Panc1 (cell line): ENCODE data around the gene CTSL.

Experiments used
- POLR2AphosphoS5 ChIP-seq: IDR thresholded peaks from 2 replicates; pipeline ENCODE4 v1.6.1; 2012; ENCODE audit warnings: mild to moderate bottlenecking, low read depth, low read length, moderate library complexity
- SIN3A ChIP-seq: IDR thresholded peaks from 2 replicates; pipeline ENCODE4 v1.6.1; 2012; ENCODE audit warnings: low read depth, mild to moderate bottlenecking, low read length, moderate library complexity, borderline replicate concordance; ENCODE audit not compliant: insufficient read depth
- TCF7L2 ChIP-seq: IDR thresholded peaks from 2 replicates; pipeline ENCODE4 v1.6.1; 2011; ENCODE audit warnings: mild to moderate bottlenecking, low read depth, low read length, inconsistent platforms
- TF ChIP-seq, protein P1 (sequence below): fragments of 450-650 bp; IDR thresholded peaks from 2 replicates; pipeline ENCODE4 v1.5.1; 2017; ENCODE audit warnings: mild to moderate bottlenecking
- TF ChIP-seq, protein P2 (sequence below), 2 experiments: IDR thresholded peaks; 2 replicates each; pipeline ENCODE4 v1.6.1; 2011 to 2012; ENCODE audit warnings: low read depth in 2 of 2, control low read depth in 1 of 2, low read length in 1 of 2, mild to moderate bottlenecking in 1 of 2, moderate library complexity in 1 of 2; ENCODE audit not compliant: insufficient read depth in 1 of 2

DNA sequence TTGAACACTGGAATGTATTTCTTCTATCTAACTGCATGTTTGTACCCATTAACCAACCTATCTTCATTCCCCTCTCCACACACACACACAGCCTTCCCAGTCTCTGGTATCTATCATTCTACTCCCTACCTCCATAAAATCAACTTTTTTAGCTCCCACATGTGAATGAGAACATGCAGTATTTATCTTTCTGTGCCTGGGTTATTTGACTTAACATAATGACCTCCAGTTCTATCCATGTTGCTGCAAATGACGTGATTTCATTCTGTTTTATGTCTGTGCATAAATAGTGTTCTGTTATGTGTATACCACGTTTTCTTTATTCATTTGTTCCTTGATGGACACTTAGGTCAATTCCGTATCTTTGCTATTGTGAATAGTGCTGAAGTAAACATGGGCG lies 38.7 kb upstream of the CTSL start:
- TF ChIP-seq POLR2AphosphoS5, result no peak
- TF ChIP-seq, protein P1, sequence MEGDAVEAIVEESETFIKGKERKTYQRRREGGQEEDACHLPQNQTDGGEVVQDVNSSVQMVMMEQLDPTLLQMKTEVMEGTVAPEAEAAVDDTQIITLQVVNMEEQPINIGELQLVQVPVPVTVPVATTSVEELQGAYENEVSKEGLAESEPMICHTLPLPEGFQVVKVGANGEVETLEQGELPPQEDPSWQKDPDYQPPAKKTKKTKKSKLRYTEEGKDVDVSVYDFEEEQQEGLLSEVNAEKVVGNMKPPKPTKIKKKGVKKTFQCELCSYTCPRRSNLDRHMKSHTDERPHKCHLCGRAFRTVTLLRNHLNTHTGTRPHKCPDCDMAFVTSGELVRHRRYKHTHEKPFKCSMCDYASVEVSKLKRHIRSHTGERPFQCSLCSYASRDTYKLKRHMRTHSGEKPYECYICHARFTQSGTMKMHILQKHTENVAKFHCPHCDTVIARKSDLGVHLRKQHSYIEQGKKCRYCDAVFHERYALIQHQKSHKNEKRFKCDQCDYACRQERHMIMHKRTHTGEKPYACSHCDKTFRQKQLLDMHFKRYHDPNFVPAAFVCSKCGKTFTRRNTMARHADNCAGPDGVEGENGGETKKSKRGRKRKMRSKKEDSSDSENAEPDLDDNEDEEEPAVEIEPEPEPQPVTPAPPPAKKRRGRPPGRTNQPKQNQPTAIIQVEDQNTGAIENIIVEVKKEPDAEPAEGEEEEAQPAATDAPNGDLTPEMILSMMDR, result no peak
- no peak for TF ChIP-seq SIN3A
- TF ChIP-seq, protein P2, sequence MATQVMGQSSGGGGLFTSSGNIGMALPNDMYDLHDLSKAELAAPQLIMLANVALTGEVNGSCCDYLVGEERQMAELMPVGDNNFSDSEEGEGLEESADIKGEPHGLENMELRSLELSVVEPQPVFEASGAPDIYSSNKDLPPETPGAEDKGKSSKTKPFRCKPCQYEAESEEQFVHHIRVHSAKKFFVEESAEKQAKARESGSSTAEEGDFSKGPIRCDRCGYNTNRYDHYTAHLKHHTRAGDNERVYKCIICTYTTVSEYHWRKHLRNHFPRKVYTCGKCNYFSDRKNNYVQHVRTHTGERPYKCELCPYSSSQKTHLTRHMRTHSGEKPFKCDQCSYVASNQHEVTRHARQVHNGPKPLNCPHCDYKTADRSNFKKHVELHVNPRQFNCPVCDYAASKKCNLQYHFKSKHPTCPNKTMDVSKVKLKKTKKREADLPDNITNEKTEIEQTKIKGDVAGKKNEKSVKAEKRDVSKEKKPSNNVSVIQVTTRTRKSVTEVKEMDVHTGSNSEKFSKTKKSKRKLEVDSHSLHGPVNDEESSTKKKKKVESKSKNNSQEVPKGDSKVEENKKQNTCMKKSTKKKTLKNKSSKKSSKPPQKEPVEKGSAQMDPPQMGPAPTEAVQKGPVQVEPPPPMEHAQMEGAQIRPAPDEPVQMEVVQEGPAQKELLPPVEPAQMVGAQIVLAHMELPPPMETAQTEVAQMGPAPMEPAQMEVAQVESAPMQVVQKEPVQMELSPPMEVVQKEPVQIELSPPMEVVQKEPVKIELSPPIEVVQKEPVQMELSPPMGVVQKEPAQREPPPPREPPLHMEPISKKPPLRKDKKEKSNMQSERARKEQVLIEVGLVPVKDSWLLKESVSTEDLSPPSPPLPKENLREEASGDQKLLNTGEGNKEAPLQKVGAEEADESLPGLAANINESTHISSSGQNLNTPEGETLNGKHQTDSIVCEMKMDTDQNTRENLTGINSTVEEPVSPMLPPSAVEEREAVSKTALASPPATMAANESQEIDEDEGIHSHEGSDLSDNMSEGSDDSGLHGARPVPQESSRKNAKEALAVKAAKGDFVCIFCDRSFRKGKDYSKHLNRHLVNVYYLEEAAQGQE (IDR thresholded peaks at IDR 0.05; ENCODE audit: insufficient read depth in 1 of 2, low read depth in 2 of 2, low read length in 1 of 2), result no peak
- no peak for TF ChIP-seq TCF7L2
